Measurements from ENCODE around the gene NUP160.

NUP160 gene

DNA sequence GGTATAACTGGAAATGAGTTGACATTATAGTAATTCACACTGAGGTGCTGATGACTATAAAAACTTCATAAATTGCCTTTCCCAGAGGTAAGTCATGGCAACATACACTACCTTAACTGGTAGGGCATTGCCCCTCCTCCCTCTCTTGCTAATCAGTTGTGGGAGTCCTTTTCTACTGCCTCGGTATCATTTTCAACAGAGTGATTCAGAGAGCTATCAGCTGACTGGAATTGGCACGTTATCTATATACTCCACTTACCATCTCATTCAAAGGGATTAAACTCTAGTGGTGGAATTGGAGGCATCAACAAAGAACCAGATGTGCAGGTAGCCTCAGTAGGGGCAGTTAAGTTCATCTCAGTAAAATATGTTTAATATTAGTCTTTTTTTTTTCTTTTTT is 8.0 kb upstream of the NUP160 start:
- TF ChIP-seq, protein P1, sequence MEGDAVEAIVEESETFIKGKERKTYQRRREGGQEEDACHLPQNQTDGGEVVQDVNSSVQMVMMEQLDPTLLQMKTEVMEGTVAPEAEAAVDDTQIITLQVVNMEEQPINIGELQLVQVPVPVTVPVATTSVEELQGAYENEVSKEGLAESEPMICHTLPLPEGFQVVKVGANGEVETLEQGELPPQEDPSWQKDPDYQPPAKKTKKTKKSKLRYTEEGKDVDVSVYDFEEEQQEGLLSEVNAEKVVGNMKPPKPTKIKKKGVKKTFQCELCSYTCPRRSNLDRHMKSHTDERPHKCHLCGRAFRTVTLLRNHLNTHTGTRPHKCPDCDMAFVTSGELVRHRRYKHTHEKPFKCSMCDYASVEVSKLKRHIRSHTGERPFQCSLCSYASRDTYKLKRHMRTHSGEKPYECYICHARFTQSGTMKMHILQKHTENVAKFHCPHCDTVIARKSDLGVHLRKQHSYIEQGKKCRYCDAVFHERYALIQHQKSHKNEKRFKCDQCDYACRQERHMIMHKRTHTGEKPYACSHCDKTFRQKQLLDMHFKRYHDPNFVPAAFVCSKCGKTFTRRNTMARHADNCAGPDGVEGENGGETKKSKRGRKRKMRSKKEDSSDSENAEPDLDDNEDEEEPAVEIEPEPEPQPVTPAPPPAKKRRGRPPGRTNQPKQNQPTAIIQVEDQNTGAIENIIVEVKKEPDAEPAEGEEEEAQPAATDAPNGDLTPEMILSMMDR (IDR thresholded peaks at IDR 0.05; ENCODE audit: low read depth, low read length, missing control alignments): no peak
- Histone ChIP-seq H3K36me3 (replicated peaks) (no peaks in the 10 kb centered on the region), H3K27me3 (replicated peaks) (no peaks in the 10 kb centered on the region), H3K4me3 (ENCODE audit: low read depth, low read length) (no peak overlapping the region), H3K27ac (no peak overlapping the region)
- in situ Hi-C loops (cut with HindIII; ENCODE audit: low pct_ligation_motif_present, low sequenced_read_pairs): no loop called here
- DNase-seq: peak; percentile 12

GRCh38 chr11:47854667-47855066 is 6.5 kb upstream of the NUP160 start:
- in situ Hi-C loops (cut with HindIII; ENCODE audit: low pct_ligation_motif_present, low sequenced_read_pairs): no loop called here
- no peaks in the 10 kb centered on the region for H3K27me3 ChIP-seq (replicated peaks)

DNA sequence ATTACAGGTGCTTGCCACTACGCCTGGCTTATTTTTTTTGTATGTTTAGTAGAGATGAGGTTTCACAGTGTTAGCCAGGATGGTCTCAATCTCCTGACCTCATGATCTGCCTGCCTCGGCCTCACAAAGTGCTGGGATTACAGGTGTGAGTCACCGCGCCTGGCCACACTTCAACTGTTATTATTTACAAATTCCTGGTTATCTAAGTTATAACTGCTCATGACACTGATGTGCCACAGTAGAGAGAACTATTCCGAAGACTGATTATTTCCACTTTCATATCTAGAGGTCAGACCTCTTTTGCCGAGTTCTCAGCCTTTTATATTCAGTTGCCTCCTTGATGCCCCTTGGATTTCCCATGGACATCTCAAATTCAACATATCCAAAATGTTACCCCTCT is 3.9 kb upstream of the NUP160 start:
- TF ChIP-seq, protein P1 (IDR thresholded peaks at IDR 0.05; ENCODE audit: low read depth, low read length, missing control alignments): no peak
- no peak for DNase-seq
- Histone ChIP-seq H3K36me3 (replicated peaks) (no peaks in the 10 kb centered on the region), H3K4me3 (ENCODE audit: low read depth, low read length) (no peak overlapping the region), H3K27ac (no peak overlapping the region), H3K27me3 (replicated peaks) (no peaks in the 10 kb centered on the region)
- in situ Hi-C loops (cut with HindIII; ENCODE audit: low pct_ligation_motif_present, low sequenced_read_pairs): no loop called here

More at GRCh38 chr11:47854667-47855066, 6.5 kb upstream of the NUP160 start:
- no peak overlapping the region for H3K4me3 ChIP-seq (ENCODE audit: low read depth, low read length)
- no peak for DNase-seq
- TF ChIP-seq, protein P1 (IDR thresholded peaks at IDR 0.05; ENCODE audit: low read depth, low read length, missing control alignments): no peak
- no peaks in the 10 kb centered on the region for H3K36me3 ChIP-seq (replicated peaks)
- no peak overlapping the region for H3K27ac ChIP-seq

DNA sequence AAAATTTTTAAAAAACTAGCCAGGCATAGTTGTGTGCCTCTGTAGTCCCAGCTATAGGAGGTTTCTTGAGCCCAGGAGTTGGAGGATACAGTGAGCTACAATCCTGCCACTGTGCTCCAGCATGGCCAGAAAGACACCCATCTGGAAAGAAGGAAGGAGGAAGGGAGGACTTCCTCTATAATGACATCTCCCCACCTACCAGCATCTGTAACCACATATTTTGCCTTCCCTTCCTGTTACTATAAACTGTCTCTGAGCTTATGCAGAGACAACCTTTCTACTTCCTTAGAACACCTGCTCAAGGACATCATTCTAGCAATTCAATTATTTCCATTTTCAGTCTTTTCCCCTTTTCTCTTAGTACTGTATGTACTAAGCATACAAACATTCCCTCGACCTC is 2.2 kb upstream of the NUP160 start:
- TF ChIP-seq, protein P1 (IDR thresholded peaks at IDR 0.05; ENCODE audit: low read depth, low read length, missing control alignments): no peak
- no peaks in the 10 kb centered on the region for H3K27me3 ChIP-seq (replicated peaks)
- H3K27ac ChIP-seq: no peak overlapping the region
- in situ Hi-C loops (cut with HindIII; ENCODE audit: low pct_ligation_motif_present, low sequenced_read_pairs): no loop called here
- DNase-seq: no peak
- H3K4me3 ChIP-seq (ENCODE audit: low read depth, low read length): no peak overlapping the region
- H3K36me3 ChIP-seq (replicated peaks): no peaks in the 10 kb centered on the region

DNA sequence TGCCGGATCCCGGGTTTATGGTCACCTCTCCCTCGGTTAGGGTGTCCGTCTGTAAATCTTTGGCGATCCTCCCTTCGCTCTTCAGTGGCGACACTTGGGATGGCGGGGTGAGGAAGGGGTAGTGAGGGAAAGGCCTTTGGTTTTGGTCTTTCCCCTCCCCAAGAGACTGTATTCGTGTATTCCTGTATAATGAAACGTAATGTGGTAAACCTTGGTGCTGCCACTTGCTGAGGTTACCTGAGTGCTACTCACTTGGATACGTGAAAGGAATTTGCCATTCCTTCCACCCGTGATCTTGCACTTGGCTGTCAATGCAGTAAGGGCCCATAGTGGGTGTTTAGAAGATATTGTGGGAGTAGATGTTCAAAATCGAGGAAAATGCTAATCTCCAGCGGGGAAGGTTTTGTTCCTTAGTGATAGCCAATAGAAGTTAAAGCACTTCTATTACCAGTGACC is 578 bp upstream of the NUP160 start:
- Histone ChIP-seq H3K4me3 (ENCODE audit: low read depth, low read length) (peak overlapping the region; percentile 98), H3K36me3 (replicated peaks) (no peaks in the 10 kb centered on the region), H3K27ac (peak overlapping the region; percentile 72), H3K27me3 (replicated peaks) (no peaks in the 10 kb centered on the region)
- no peak for DNase-seq
- TF ChIP-seq, protein P1 (IDR thresholded peaks at IDR 0.05; ENCODE audit: low read depth, low read length, missing control alignments): no peak
- in situ Hi-C loops (cut with HindIII; ENCODE audit: low pct_ligation_motif_present, low sequenced_read_pairs): no loop called here

DNA sequence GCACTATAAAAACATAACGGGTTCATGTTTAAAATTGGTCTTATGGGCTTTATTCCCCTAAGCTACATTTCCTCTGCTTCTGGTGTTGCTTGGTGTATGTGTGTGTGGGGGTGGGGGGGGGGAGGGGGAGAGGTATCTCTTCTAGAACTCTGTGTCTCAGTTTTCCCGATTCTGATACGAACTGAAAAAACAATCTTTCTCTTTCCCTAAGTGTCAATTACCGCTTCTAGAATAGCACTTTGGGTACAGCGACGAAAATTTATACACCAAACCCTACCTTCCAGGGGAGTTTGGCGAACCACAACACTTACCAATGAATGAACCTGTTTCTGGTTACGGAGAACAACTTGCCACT is 636 bp downstream of the NUP160 start:
- peak overlapping the region; percentile 72 for H3K27ac ChIP-seq
- DNase-seq: no peak
- H3K27me3 ChIP-seq (replicated peaks): no peaks in the 10 kb centered on the region
- in situ Hi-C loops (cut with HindIII; ENCODE audit: low pct_ligation_motif_present, low sequenced_read_pairs): no loop called here
- peaks cover 2% of the 10 kb centered on the region for H3K36me3 ChIP-seq (replicated peaks)
- TF ChIP-seq, protein P1 (IDR thresholded peaks at IDR 0.05; ENCODE audit: low read depth, low read length, missing control alignments): no peak
- H3K4me3 ChIP-seq (ENCODE audit: low read depth, low read length): peak overlapping the region; percentile 98

Measured in brain microvascular endothelial cell (primary cell).